H9 (cell line): ENCODE data around the gene FAM72D. TPM values are rescaled to one million over a fixed set of nuclear protein-coding genes. Genes with fewer than 3 reads are reported as not detected.
"Not testable (repeated sequence)": the region's sequence is repeated elsewhere in the genome, so short reads cannot be mapped to it uniquely, and the experiment has no call there.

Experiments used
- DNase-seq: peaks from one replicate; pipeline ENCODE4 v3.0.0-alpha.2; 2017
- H2AFZ ChIP-seq: one replicate; pipeline ENCODE4 v1.6.1; 2013; ENCODE audit warnings: mild to moderate bottlenecking, low read length, control low read depth, moderate library complexity
- H2AK5ac ChIP-seq: 2 replicates; pipeline ENCODE4 v1.6.1; 2013; ENCODE audit warnings: low read length, control low read depth, mixed read lengths; ENCODE audit not compliant: insufficient read length
- H2BK120ac ChIP-seq: one replicate; pipeline ENCODE4 v1.6.1; 2013; ENCODE audit warnings: low read depth, mild to moderate bottlenecking, low read length, control low read depth, inconsistent platforms; ENCODE audit not compliant: poor library complexity, severe bottlenecking
- H2BK12ac ChIP-seq: 2 replicates; pipeline ENCODE4 v1.6.1; 2013; ENCODE audit warnings: low read length, control low read depth, mixed read lengths, low read depth; ENCODE audit not compliant: insufficient read length
- H2BK15ac ChIP-seq: 2 replicates; pipeline ENCODE4 v1.6.1; 2013; ENCODE audit warnings: low read depth, low read length, control low read depth
- H2BK20ac ChIP-seq: one replicate; pipeline ENCODE4 v1.6.1; 2013; ENCODE audit warnings: low read depth, mild to moderate bottlenecking, low read length, control low read depth, inconsistent platforms; ENCODE audit not compliant: poor library complexity, severe bottlenecking
- H2BK5ac ChIP-seq: 2 replicates; pipeline ENCODE4 v1.6.1; 2013; ENCODE audit warnings: low read length, control low read depth, mixed read lengths; ENCODE audit not compliant: insufficient read length
- H3K14ac ChIP-seq: 2 replicates; pipeline ENCODE4 v1.6.1; 2013; ENCODE audit warnings: low read length, control low read depth; ENCODE audit not compliant: insufficient read depth
- H3K18ac ChIP-seq: 2 replicates; pipeline ENCODE4 v1.6.1; 2013; ENCODE audit warnings: low read depth, mild to moderate bottlenecking, mixed read lengths, low read length, control low read depth; ENCODE audit not compliant: insufficient read length
- H3K23ac ChIP-seq: 2 replicates; pipeline ENCODE4 v1.6.1; 2013; ENCODE audit warnings: low read length, control low read depth, mixed read lengths, low read depth; ENCODE audit not compliant: insufficient read length
- H3K23me2 ChIP-seq: 2 replicates; pipeline ENCODE4 v1.6.1; 2013; ENCODE audit warnings: low read depth, mild to moderate bottlenecking, mixed read lengths, low read length, control low read depth; ENCODE audit not compliant: insufficient read length, poor library complexity, severe bottlenecking
- H3K27ac ChIP-seq: 2 replicates; pipeline ENCODE4 v1.5.1; 2013; ENCODE audit warnings: low read length, control low read depth, mixed read lengths, low read depth; ENCODE audit not compliant: insufficient read length
- H3K27me3 ChIP-seq: 2 replicates; pipeline ENCODE4 v1.6.1; 2013; ENCODE audit warnings: low read length, control low read depth, inconsistent platforms; ENCODE audit not compliant: insufficient read depth
- H3K4ac ChIP-seq: 2 replicates; pipeline ENCODE4 v1.6.1; 2013; ENCODE audit warnings: low read depth, mild to moderate bottlenecking, control low read depth, inconsistent platforms, low read length, moderate library complexity
- H3K4me1 ChIP-seq: 2 replicates; pipeline ENCODE4 v1.6.1; 2013; ENCODE audit warnings: low read length, control low read depth, inconsistent platforms; ENCODE audit not compliant: insufficient read depth
- H3K4me2 ChIP-seq: 2 replicates; pipeline ENCODE4 v1.6.1; 2013; ENCODE audit warnings: low read length, control low read depth, mixed read lengths; ENCODE audit not compliant: insufficient read length, insufficient read depth
- H3K56ac ChIP-seq: 2 replicates; pipeline ENCODE4 v1.6.1; 2013; ENCODE audit warnings: low read depth, mild to moderate bottlenecking, mixed read lengths, low read length, control low read depth; ENCODE audit not compliant: insufficient read length
- H3K79me1 ChIP-seq: 2 replicates; pipeline ENCODE4 v1.6.1; 2013; ENCODE audit warnings: low read depth, mild to moderate bottlenecking, moderate library complexity, low read length, control low read depth, inconsistent platforms; ENCODE audit not compliant: insufficient read depth, poor library complexity, severe bottlenecking
- H3K79me2 ChIP-seq: 2 replicates; pipeline ENCODE4 v1.6.1; 2013; ENCODE audit warnings: low read length, control low read depth, inconsistent platforms; ENCODE audit not compliant: insufficient read depth
- H3K9ac ChIP-seq: 2 replicates; pipeline ENCODE4 v1.6.1; 2013; ENCODE audit warnings: low read length, control low read depth, mixed read lengths; ENCODE audit not compliant: insufficient read length; ENCODE audit errors: extremely low read depth
- H3K9me3 ChIP-seq: one replicate; pipeline ENCODE4 v1.6.1; 2013; ENCODE audit warnings: low read depth, low read length, inconsistent platforms; ENCODE audit not compliant: control insufficient read depth
- H3T11ph ChIP-seq: one replicate; pipeline ENCODE4 v1.6.1; 2013; ENCODE audit warnings: mild to moderate bottlenecking, low read length, control low read depth, inconsistent platforms
- H4K20me1 ChIP-seq: one replicate; pipeline ENCODE4 v1.6.1; 2013; ENCODE audit not compliant: control insufficient read depth, insufficient read length, insufficient read depth
- H4K5ac ChIP-seq: 2 replicates; pipeline ENCODE4 v1.6.1; 2013; ENCODE audit warnings: low read depth, mild to moderate bottlenecking, mixed read lengths, low read length, control low read depth; ENCODE audit not compliant: insufficient read length
- H4K8ac ChIP-seq: replicated peaks from 2 replicates; pipeline ENCODE4 v1.6.1; 2013; ENCODE audit warnings: low read length, control low read depth, mixed read lengths, low read depth; ENCODE audit not compliant: insufficient read length
- H4K91ac ChIP-seq: 2 replicates; pipeline ENCODE4 v1.6.1; 2013; ENCODE audit warnings: low read depth, mild to moderate bottlenecking, moderate library complexity, mixed read lengths, low read length, control low read depth; ENCODE audit not compliant: insufficient read length
- H3K27ac Mint-ChIP-seq, 3 experiments: 2 replicates in 2 of 3; 3 replicates in 1 of 3; pipeline ENCODE4 v1.8.0; 2020 to 2021; ENCODE audit warnings: mixed read lengths in 3 of 3, mild to moderate bottlenecking in 1 of 3, moderate library complexity in 1 of 3
- H3K27me3 Mint-ChIP-seq: 2 replicates; pipeline ENCODE4 v1.8.0; 2021; ENCODE audit warnings: low read depth, mild to moderate bottlenecking, moderate library complexity, mixed read lengths
- H3K36me3 Mint-ChIP-seq, 3 experiments: 2 replicates in 2 of 3; 3 replicates in 1 of 3; pipeline ENCODE4 v1.8.0; 2020 to 2021; ENCODE audit warnings: low read depth in 3 of 3, mixed read lengths in 3 of 3; ENCODE audit not compliant: insufficient read depth in 1 of 3
- H3K4me1 Mint-ChIP-seq, 2 experiments: 2 replicates each; pipeline ENCODE4 v1.8.0; 2020; ENCODE audit warnings: mixed read lengths in 2 of 2
- H3K4me3 Mint-ChIP-seq, 2 experiments: 2 replicates in 1 of 2; 3 replicates in 1 of 2; pipeline ENCODE4 v1.8.0; 2020 to 2021; ENCODE audit warnings: mild to moderate bottlenecking in 2 of 2, mixed read lengths in 2 of 2, moderate library complexity in 1 of 2
- H3K9me3 Mint-ChIP-seq, 2 experiments: 2 replicates in 1 of 2; 3 replicates in 1 of 2; pipeline ENCODE4 v1.8.0; 2020; ENCODE audit warnings: mild to moderate bottlenecking in 2 of 2, mixed read lengths in 2 of 2, moderate library complexity in 1 of 2
- WGBS: extraction: QIAGEN DNeasy Blood & Tissue Kit; methylation state at CpG from one replicate; pipeline ENCODE4 v1.1.7; 2013; ENCODE audit warnings: missing lambda C conversion rate, low lambda C conversion rate, mixed read lengths; ENCODE audit not compliant: insufficient read length; ENCODE audit errors: extremely low coverage; 5-methylcytosine and 5-hydroxymethylcytosine counted together
- total RNA-seq: library from RNA; stranded (reverse); gene quantifications from 2 replicates; pipeline ENCODE4 v1.2.1, GENCODE V29; 2021

FAM72D gene
- total RNA-seq, 1 experiment from 2014 or later, result 6.0 TPM

- H3K4me1 Mint-ChIP-seq, DNase-seq, H3K18ac ChIP-seq, H3K4ac ChIP-seq, H2BK120ac ChIP-seq, H2AK5ac ChIP-seq, H3K4me3 Mint-ChIP-seq, H2AFZ ChIP-seq, H3K27me3 ChIP-seq, H3K23me2 ChIP-seq, H4K91ac ChIP-seq, H3K9me3 Mint-ChIP-seq, H3K36me3 Mint-ChIP-seq, H4K8ac ChIP-seq, H2BK20ac ChIP-seq, H3K23ac ChIP-seq, H3K9ac ChIP-seq, H3K27ac Mint-ChIP-seq, H3K4me2 ChIP-seq, H2BK12ac ChIP-seq, H4K20me1 ChIP-seq, H2BK5ac ChIP-seq, H3K9me3 ChIP-seq, H3K4me1 ChIP-seq, H3K56ac ChIP-seq, H3K14ac ChIP-seq, H3K79me1 ChIP-seq, H3K27ac ChIP-seq, H2BK15ac ChIP-seq, H3K79me2 ChIP-seq, H3T11ph ChIP-seq, H4K5ac ChIP-seq, H3K27me3 Mint-ChIP-seq: not testable (repeated sequence)
- WGBS, result no CpG with 5 or more reads among the region's 14 CpGs
These were observed 61.9 kb downstream of the FAM72D start for GRCh38 chr1:145157715-145158114.

DNA sequence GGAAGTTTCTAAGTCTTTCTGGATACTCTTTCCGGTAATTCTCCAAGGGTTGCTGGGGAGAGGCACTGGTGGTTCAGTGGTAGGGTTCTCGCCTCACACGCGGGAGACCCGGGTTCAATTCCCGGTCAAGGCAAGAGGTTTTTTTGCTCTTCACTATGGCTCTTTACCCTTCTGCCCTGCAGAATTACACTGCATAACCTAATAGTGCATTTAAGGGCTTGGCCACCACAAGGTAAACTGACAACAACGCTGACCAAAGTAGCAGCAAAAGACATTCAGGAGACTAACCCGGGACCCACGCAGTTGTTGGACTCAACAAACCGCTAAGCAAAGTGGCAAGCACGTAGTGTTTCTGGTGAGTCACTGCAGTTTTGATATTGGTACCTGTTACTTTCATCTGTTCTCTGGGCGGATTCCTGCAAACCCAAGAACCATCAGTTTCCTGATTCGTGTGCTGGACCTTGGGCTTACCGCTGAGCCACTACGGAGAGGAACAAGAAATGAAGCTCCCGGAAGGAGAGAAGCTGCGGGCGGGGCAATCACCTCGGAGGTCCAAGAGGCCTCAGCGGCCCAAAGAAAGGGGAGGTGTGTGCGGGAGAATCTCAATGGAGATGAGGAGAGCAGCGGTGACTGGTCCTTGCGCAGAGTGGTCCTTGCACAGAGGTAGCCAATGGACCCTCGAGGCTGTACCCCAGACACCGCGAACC, 65.4 kb downstream of the FAM72D start:
- H3K27ac ChIP-seq, H3K27me3 ChIP-seq, H3K4me1 ChIP-seq, H4K8ac ChIP-seq, H2BK12ac ChIP-seq, H2BK5ac ChIP-seq, H2AFZ ChIP-seq, H3K27me3 Mint-ChIP-seq, H4K91ac ChIP-seq, H2AK5ac ChIP-seq, H3K4me1 Mint-ChIP-seq, DNase-seq, H3K79me2 ChIP-seq, H3K14ac ChIP-seq, H4K5ac ChIP-seq, H3K4ac ChIP-seq, H3K27ac Mint-ChIP-seq, H3K18ac ChIP-seq, H3K23ac ChIP-seq, H3K9me3 ChIP-seq, H2BK20ac ChIP-seq, H3K79me1 ChIP-seq, H4K20me1 ChIP-seq, H3K36me3 Mint-ChIP-seq, H3K56ac ChIP-seq, H3K4me2 ChIP-seq, H3T11ph ChIP-seq, H3K9me3 Mint-ChIP-seq, H3K4me3 Mint-ChIP-seq, H3K9ac ChIP-seq, H2BK120ac ChIP-seq, H2BK15ac ChIP-seq, H3K23me2 ChIP-seq: not testable (repeated sequence)
- WGBS, result no CpG with 5 or more reads among the region's 26 CpGs
